ENCODE results near the gene WNT7A.

Gene WNT7A

GRCh38 chr3:13884851-13885703, 5.2 kb upstream of the WNT7A start:
- DNase-seq (ENCODE audit: low spot score) = no peak

DNA sequence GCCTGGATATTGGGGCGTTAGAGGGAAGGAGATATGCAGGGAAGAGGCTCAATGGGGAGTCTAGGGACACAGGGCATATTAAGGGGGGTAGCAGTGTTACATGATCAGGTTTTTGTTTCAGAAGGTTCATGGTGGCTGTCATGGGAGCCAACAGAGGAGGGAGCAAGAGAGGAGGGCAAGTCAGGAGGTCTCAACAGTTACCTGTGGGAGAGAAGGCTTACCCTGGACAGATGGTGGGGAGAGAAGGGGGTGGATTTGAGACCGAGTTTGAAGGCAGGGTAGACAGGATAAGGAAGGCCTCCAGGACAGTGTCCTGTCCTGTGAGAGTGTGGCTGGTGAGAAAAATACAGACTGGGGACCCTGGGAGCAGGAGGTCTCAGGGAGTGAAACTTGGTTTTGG, 3.8 kb upstream of the WNT7A start:
- DNase-seq (ENCODE audit: low spot score) = no peak

- DNase-seq (ENCODE audit: low spot score) = no peak
These were observed 3.0 kb upstream of the WNT7A start for GRCh38 chr3:13882876-13883275.

DNA sequence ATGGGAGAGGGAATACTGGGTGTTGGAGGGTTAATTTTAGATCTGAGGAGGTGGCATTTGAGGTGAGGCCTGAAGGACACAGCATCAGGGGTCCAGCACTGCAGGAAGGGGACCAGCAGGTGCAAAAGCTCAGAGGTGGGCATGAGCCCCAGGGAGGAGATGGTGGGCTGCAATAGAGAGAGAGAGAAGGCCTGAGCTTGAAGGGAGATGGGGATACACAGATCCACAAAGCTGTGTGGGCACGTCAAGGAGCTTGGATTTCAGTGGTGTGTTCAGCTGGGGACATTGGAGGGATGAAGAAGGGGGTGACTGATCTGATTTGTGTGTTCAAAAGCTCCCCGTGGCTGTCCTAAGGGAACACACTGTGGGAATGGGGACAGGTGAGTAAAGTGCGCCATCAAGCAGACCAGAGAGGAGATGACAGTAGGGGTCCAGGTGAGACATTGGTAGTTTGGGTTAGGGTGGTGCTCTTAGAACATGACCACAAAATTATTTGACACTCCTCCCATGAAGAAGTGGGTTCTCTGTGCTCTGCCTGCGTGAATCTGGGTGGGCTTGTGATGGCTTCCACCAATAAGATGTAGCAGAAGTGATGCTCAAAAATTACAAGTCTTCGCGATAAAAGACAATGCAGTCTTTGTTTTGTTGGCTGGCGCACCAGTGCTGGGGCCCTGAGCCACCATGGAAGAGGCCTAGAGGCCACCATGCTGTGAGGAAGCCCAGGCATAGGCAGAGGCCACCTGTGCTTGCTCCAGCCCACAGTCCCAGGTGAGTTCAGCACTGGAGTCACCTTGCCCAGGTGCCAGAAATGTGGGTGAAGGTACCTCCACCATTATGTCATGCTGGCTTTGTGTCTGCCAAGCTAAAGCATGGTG, 1.9 kb upstream of the WNT7A start:
- no peak for DNase-seq (ENCODE audit: low spot score)

GRCh38 chr3:13880811-13881156, 913 bp upstream of the WNT7A start:
- DNase-seq (ENCODE audit: low spot score) = no peak

GRCh38 chr3:13879102-13879945, 547 bp downstream of the WNT7A start:
- DNase-seq (ENCODE audit: low spot score) = no peak

DNA sequence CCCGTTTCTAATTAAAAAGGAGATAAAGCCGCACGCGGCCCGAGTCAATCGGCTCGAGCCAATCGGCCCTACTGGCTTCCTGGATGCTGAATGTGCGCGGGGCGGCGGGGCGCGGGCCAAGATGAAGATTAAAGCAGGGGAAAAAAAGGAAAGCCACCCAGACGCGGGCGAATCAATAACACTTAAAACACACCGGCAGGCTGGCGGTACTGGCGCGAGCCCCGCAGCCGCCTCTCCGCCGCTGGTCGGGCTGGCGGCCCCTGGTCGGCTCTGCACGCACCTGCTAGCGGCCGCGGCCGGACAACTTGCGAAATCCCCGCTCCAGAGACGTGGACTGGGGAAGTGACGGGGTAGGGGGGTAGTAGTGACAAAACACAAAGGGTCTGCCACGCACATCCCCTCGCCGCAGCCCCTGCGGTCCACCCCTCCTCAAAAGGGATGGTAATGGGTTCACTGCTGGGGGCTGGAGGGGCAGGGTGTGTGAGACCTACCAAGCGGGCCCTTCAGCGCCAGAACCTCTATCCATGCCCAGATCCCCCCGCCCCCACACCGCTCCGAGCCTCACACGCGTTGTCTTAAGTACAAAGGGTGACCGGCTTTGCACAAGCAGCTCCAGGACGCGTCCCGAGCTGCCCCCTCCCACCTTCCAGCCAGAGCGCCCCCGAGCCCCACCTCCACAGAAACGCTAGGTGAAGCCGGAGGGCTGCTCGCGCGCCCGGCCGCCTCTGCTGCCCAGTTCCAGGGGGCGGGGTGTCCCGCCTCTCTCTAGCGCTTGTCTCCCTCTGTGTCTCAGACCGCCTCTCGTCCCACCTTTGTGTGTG, 1.4 kb downstream of the WNT7A start:
- no peak for DNase-seq (ENCODE audit: low spot score)

DNA sequence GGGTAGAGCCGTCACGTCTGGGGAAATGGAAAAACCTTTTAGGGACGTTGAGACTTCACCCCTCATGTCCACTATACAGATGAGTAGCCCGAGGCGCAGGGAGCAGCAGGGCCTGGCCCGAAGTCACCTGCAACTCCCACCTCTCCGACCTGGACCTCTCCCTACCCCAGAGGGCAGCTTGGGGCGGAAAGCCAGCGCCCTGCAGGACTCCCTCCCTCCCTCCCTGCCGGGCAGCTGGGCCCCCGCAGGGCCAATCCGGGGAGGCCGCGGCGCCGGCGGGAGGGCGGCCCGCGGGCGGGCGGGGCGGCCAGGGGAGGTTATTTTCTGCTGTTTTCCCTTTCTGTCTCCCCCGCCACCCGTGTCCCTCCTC, 2.0 kb downstream of the WNT7A start:
- DNase-seq (ENCODE audit: low spot score) = no peak

- DNase-seq (ENCODE audit: low spot score) = no peak
These were observed 3.3 kb downstream of the WNT7A start for GRCh38 chr3:13876451-13877100.

DNA sequence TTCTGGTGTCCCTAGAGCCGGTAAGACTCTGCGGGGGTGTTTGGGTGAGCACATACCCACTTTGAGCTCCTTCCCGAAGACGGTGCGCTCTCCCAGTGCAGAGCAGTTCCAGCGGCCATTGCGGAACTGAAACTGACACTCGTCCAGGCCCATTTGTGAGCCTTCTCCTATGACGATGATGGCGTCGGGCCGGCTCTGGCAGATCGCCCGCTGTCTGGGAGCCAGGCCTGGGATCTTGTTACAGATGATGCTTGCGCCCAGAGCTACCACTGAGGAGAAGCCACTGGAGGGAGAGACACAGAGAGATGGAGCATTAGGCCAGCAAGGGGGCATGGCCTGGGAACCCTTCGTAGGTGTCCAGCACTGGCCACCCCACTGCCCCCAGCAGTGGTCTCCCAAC, 5.0 kb downstream of the WNT7A start:
- DNase-seq (ENCODE audit: low spot score) = no peak

GRCh38 chr3:13873818-13874217, 6.1 kb downstream of the WNT7A start:
- no peak for DNase-seq (ENCODE audit: low spot score)

DNA sequence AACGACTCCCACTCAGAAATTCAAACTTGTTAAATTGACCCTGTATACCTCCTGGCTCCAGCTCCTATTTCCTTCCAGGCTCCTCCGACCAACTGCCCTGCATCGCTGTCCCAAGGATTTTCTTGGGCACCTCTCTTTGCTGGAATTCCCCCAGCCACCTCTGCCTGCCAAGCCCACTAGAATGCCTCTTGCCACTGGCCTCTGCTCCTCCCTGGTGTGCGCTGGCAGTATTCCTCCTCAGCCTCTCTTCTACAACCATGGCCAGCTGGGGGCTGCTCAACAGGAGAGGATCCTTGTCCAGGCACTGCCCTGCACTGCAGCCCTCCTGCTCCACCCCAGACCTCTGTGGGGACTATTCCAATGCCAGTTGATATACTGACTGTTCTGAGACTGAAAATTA, 7.4 kb downstream of the WNT7A start:
- no peak for DNase-seq (ENCODE audit: low spot score)

- DNase-seq (ENCODE audit: low spot score) = no peak
These were observed 8.1 kb downstream of the WNT7A start for GRCh38 chr3:13871791-13872190.

GRCh38 chr3:13870902-13871301, 9.0 kb downstream of the WNT7A start:
- DNase-seq (ENCODE audit: low spot score) = no peak

DNA sequence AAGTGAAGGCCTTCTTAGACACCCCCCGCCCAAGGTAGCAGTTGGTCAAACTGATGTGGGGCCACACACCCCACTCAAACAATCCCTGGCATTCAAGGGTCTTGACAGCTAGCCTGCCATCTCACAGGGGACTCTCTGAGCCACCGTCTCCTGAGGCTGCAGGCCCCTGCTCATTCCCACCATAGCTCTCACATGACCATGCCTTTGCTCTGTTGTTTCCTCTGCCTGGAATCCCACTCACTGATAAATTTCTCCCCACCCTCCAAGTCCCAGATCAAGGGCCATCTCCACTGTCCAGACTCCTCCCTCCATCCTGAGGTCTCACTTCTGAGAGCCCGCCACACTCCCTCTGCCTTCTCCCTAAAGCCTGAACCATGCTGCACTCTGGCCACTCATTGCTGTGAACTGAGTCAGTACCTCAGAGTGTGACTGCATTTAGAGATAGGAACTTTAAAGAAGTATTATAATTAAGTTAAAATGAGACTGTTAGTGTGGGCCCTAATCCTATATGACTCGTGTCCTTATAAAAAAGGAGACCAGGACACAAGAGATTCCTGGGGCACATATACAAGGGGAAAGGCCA, 10.0 kb downstream of the WNT7A start:
- no peak for DNase-seq (ENCODE audit: low spot score)

DNA sequence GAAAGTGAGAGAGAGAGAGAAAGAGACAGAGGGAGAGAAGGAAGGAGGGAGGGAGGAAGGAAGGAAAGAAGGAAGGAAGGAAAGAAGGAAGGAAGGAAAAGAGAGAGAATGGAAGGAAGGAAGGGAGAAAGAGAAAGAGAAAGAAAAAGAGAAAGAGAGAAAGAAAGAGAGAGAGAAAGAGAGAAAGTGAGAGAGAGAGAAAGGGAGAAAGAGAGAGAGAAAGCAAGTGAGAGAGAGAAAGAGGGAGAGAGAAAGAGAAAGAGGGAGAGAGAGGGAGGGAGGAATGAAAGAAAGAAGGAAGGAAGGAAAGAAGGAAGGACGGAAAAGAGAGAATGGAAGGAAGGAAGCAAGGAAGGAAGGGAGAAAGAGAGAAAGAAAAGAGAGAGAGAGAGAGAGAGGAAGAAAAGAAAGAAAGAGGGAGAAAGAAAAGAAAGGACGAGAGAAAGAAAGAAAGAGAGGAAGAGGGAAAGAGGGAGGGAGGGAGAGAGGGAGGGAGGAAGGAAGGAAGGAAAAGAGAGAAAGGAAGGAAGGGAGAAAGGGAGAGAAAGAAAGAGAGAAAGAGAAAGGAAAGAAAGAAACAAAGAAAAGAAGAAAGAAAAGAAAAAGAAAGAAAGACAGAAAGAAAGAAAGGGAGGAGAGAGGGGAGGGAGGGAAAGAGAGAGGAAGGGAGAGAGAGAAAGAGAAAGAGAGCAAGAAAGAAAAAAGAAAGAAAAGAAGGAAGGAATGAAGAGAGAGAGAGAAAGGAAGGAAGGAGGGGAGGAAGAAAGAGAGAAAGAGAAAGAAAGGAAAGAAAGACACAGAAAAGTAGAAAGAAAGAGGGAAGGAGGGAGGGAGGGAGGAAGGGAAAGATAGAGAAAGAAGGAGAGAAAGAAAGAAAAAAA, 10.8 kb downstream of the WNT7A start:
- no peak for DNase-seq (ENCODE audit: low spot score)

GRCh38 chr3:13867732-13868131, 12.1 kb downstream of the WNT7A start:
- DNase-seq (ENCODE audit: low spot score) = no peak

DNA sequence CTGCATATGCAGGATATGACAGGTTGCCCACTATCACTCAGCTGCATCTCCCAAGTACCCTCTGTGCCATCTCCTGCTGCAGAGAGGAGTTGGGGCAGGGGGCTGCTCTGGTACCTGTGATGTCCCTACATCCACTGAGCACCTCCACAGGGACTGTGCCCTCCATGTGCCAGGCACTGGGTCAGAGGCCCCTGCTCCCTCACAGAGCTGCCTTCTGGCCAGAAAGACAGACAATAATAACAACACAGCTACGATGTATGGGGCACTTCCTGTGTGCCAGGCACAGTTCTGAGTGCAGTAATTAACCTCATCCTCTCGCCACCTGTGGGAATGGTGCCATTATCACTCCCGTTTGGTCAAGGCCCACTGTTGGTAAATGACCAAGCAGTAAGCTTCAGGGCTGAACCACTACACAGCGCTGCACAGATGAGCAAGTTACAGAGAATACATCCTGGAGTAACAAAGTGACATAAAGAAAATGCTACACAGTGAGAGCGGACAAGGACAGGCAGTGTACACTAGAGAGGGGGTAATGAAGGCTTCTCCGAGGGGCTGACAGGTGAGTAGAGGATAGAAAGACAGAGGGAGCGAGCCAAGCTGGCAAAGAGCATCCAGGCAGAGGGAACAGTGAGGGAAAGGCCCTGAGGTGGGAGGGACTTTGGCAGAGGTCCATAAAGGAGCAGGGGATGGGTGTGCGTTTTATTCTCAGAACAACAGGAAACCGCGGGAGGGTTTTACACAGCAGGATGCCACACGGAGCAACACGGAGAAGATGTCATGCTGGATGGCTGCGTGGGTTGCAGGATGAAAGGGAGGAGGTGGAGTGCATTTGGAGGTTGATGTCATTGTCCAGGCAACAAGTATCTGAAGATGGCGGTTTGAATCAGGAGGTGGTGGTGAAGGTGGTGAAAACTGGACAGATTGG, 13.6 kb downstream of the WNT7A start:
- DNase-seq (ENCODE audit: low spot score) = no peak

GRCh38 chr3:13865581-13865980, 14.3 kb downstream of the WNT7A start:
- no peak for DNase-seq (ENCODE audit: low spot score)

Data from AG08395 (cell line).